OCI-LY7 (cell line): ENCODE data around the gene NPAS2.

Experiments used
- EZH2phosphoT487 ChIP-seq: fragments of 200-600 bp; sonication (generic); IDR thresholded peaks from 2 replicates; pipeline ENCODE4 v1.6.1; 2018; ENCODE audit warnings: low read depth, borderline replicate concordance, mild to moderate bottlenecking, mixed run types, antibody characterized with exemption, low read length, moderate library complexity, mixed read lengths
- TF ChIP-seq, protein P1 (sequence below): fragments of 200-600 bp; sonication (generic); conservative IDR thresholded peaks from 2 replicates; pipeline ENCODE4 v1.5.1; 2014; ENCODE audit warnings: mild to moderate bottlenecking, antibody characterized with exemption, low read length, moderate library complexity, mixed read lengths

DNA sequence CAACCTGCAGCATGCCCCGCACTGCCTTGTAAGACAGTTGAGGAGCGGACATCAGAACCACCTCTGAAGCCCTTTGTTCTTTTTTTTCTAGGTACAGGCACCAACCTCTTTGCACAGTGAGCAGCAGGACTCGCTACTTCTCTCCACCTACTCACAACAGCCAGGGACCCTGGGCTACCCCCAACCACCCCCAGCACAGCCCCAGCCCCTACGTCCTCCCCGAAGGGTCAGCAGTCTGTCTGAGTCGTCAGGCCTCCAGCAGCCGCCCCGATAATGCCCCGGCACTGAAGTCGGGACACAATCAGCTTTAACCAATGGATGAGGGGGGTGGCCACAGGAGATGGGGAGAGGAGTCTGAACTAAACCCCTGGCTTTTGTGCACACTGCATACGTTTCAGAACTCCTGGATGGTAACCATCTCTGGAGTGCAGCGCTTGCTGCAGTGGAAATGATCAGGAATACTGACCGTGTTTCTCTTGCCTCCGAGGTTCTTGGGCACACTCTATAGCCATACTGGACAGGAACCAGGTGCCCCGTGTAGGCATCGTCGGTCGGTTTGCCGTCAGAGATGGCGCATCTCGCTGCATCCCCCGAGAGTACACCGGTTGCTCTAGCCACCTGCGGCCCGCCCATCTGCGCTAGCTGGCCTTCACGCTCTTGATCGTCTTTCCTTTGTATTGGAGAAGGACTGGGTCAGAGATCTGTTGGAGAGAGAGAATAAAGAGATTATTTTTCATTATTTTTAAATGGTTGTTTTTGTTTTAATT lies 175.6 kb downstream of the NPAS2 start:
- TF ChIP-seq EZH2phosphoT487: no peak
- TF ChIP-seq, protein P1, sequence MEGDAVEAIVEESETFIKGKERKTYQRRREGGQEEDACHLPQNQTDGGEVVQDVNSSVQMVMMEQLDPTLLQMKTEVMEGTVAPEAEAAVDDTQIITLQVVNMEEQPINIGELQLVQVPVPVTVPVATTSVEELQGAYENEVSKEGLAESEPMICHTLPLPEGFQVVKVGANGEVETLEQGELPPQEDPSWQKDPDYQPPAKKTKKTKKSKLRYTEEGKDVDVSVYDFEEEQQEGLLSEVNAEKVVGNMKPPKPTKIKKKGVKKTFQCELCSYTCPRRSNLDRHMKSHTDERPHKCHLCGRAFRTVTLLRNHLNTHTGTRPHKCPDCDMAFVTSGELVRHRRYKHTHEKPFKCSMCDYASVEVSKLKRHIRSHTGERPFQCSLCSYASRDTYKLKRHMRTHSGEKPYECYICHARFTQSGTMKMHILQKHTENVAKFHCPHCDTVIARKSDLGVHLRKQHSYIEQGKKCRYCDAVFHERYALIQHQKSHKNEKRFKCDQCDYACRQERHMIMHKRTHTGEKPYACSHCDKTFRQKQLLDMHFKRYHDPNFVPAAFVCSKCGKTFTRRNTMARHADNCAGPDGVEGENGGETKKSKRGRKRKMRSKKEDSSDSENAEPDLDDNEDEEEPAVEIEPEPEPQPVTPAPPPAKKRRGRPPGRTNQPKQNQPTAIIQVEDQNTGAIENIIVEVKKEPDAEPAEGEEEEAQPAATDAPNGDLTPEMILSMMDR: no peak
